Bronchial epithelial cell (primary cell): ENCODE data around the gene MCRIP1. TPM values are rescaled to one million over a fixed set of nuclear protein-coding genes. Genes with fewer than 3 reads are reported as not detected.

Experiments
- DNase-seq: peaks from one replicate; pipeline ENCODE4 v3.0.0-alpha.2; 2010; ENCODE audit warnings: low read depth
- FAIRE-seq: peaks from 2 replicates; lab custom pipeline; 2011; peaks lifted over from hg19 to GRCh38; lab: Jason Lieb, UNC
- H3K27me3 ChIP-seq: 2 replicates; pipeline ENCODE4 v1.5.1; 2011; ENCODE audit warnings: low read length; ENCODE audit not compliant: control insufficient read depth, insufficient read depth
- H3K36me3 ChIP-seq: 2 replicates; pipeline ENCODE4 v1.5.1; 2011; ENCODE audit warnings: low read length; ENCODE audit not compliant: control insufficient read depth, insufficient read depth
- H3K4me3 ChIP-seq: 2 replicates; pipeline ENCODE4 v1.5.1; 2011; ENCODE audit warnings: mild to moderate bottlenecking, low read depth, low read length, control low read depth
- total RNA-seq: library from RNA; depleted of rRNA; stranded (reverse); fragments of >200 nt; gene quantifications from 2 replicates; pipeline ENCODE4 v1.2.1, GENCODE V29; 2014
- TF ChIP-seq, protein P1 (sequence below): IDR thresholded peaks from 2 replicates; pipeline ENCODE4 v1.5.1; 2011; ENCODE audit warnings: mild to moderate bottlenecking, moderate library complexity, low read length, control low read depth, inconsistent platforms; ENCODE audit not compliant: insufficient read depth, severe bottlenecking

MCRIP1 gene
- total RNA-seq, 1 donor from 2014 or later = 25.8 TPM

DNA sequence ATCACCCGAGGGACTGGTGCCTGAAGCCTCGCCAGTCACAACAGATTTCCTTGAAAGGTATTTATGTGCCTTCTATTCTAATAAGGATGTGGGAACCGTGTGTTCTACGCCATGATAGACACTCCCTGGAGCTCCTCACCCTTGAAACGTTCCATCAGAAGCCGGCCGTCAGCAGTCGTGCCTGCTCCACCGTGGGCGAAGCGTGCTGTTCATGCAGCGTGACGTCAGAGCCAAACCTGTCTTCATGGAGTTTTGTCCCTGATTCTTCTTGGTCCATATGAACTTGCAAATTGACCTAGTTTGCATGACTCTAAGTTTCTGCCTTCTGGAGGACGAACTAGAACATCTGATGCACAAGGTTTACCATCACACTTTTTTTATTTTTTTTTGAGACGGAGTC lies 6.2 kb upstream of the MCRIP1 start:
- TF ChIP-seq, protein P1, sequence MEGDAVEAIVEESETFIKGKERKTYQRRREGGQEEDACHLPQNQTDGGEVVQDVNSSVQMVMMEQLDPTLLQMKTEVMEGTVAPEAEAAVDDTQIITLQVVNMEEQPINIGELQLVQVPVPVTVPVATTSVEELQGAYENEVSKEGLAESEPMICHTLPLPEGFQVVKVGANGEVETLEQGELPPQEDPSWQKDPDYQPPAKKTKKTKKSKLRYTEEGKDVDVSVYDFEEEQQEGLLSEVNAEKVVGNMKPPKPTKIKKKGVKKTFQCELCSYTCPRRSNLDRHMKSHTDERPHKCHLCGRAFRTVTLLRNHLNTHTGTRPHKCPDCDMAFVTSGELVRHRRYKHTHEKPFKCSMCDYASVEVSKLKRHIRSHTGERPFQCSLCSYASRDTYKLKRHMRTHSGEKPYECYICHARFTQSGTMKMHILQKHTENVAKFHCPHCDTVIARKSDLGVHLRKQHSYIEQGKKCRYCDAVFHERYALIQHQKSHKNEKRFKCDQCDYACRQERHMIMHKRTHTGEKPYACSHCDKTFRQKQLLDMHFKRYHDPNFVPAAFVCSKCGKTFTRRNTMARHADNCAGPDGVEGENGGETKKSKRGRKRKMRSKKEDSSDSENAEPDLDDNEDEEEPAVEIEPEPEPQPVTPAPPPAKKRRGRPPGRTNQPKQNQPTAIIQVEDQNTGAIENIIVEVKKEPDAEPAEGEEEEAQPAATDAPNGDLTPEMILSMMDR = no peak
- Histone ChIP-seq H3K4me3 (no peak overlapping the region), H3K27me3 (no peaks in the 10 kb centered on the region), H3K36me3 (peaks cover 7% of the 10 kb centered on the region)
- FAIRE-seq (no peak), DNase-seq (no peak)

DNA sequence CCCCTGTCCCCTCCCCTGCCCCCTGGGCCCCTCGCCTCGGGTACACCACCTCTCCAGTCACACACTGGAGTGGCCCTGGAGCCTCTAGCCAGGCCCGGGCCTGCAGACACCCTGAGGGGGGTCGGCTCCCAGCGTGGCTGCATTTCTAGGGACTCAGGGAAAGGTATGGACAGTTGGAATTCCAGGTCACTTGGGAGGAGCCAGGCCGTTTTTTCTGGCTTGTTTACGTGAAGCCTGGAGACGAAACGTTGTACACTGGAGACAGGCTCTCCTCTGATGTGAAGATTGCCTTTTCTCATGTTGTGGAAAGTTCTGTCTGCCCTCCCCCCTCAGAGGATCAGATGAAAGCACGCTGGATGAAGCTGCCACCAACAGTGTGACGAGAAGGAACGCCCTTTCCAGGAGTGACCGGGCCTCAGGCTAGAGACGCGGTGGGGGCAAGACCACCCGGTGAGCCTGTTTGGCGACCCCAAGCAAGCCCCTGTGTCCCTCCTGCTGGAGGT lies 5.7 kb upstream of the MCRIP1 start:
- DNase-seq (no peak), FAIRE-seq (no peak)
- H3K36me3 ChIP-seq = peaks cover 5% of the 10 kb centered on the region
- no peaks in the 10 kb centered on the region for H3K27me3 ChIP-seq
- H3K4me3 ChIP-seq = no peak overlapping the region
- TF ChIP-seq, protein P1 = no peak

- DNase-seq (no peak), FAIRE-seq (no peak)
- H3K27me3 ChIP-seq = no peaks in the 10 kb centered on the region
- TF ChIP-seq, protein P1 = no peak
- no peak overlapping the region for H3K4me3 ChIP-seq
- H3K36me3 ChIP-seq = no peaks in the 10 kb centered on the region
Observed at GRCh38 chr17:81837641-81838040, 4.5 kb upstream of the MCRIP1 start.

- no peaks in the 10 kb centered on the region for H3K27me3 ChIP-seq
- DNase-seq (no peak), FAIRE-seq (no peak)
Observed at GRCh38 chr17:81834831-81835267, 1.8 kb upstream of the MCRIP1 start, which contains the start of gene PPP1R27. Gene PPP1R27, minus strand, starts transcription at chr17:81835050. Its CDS starts 97 bp downstream, at chr17:81834953.

GRCh38 chr17:81833921-81834830 lies 1.1 kb upstream of the MCRIP1 start:
- Histone ChIP-seq H3K4me3 (peak overlapping the region; percentile 79), H3K27me3 (no peaks in the 10 kb centered on the region), H3K36me3 (no peaks in the 10 kb centered on the region)
- DNase-seq (no peak), FAIRE-seq (no peak)
- TF ChIP-seq, protein P1 = no peak

More at GRCh38 chr17:81834831-81835267, 1.8 kb upstream of the MCRIP1 start, which contains the start of gene PPP1R27:
- Histone ChIP-seq H3K4me3 (peak within 1 kb of the TSS; percentile 79), H3K36me3 (no peaks in the 10 kb centered on the region)
- TF ChIP-seq, protein P1 = no peak
